HepG2 (cell line): ENCODE measurements around the gene EED.

Experiments
- HDAC6 ChIP-seq: fragments of 200-600 bp; sonication (generic); IDR thresholded peaks from 2 replicates; pipeline ENCODE4 v1.7.0; 2017; ENCODE audit warnings: mild to moderate bottlenecking, antibody characterized with exemption, low read length, low read depth
- MAZ ChIP-seq, 2 experiments: sonication (generic) in 1 of 2; formaldehyde crosslinking in 1 of 2; IDR thresholded peaks; 2 replicates each; pipeline versions ENCODE4 v1.5.0 to v1.6.1; 2012 to 2020; ENCODE audit warnings: low read depth in 2 of 2, mild to moderate bottlenecking in 2 of 2, borderline replicate concordance in 1 of 2, improper control_type of control experiment in 1 of 2, low read length in 1 of 2, missing genetic modification reagents in 1 of 2, moderate library complexity in 1 of 2
- POLR2A ChIP-seq, 2 experiments: IDR thresholded peaks; 2 replicates each; pipeline ENCODE4 v1.6.1; 2011; ENCODE audit warnings: low read depth in 2 of 2, low read length in 2 of 2, mild to moderate bottlenecking in 1 of 2, moderate library complexity in 1 of 2; ENCODE audit not compliant: insufficient read depth in 1 of 2

DNA sequence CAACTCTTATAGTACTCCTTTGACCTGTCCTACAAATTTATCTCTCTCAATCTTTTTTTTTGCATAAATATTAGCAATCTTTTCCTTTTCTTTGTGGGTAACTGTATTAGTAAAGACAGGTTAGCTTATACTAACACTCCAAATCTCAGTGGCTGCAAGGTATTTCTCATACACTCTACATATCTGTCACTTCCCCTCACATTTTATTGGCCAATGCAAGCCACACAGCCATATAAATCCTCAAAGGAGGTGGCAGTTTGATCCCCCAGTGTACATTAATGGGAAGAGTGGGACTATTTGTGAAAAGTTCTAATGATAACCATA is 42.6 kb upstream of the EED start:
- TF ChIP-seq HDAC6 = no peak
- TF ChIP-seq POLR2A (IDR thresholded peaks at IDR 0.05; ENCODE audit: insufficient read depth in 1 of 2, low read depth in 2 of 2, low read length in 2 of 2) = no peak
- TF ChIP-seq MAZ (IDR thresholded peaks at IDR 0.05; ENCODE audit: borderline replicate concordance, low read depth, low read length) = no peak
- TF ChIP-seq MAZ (CRISPR knock-in tag; IDR thresholded peaks at IDR 0.05; ENCODE audit: low read depth) = no peak
